HG02759 (cell line): ENCODE results near the gene VPS37C.

Experiments
- ATAC-seq: cut with Tn5 transposase; IDR thresholded peaks from one replicate; pipeline ENCODE4 v1.9.1; 2021; ENCODE audit warnings: mild to moderate bottlenecking, moderate library complexity; ENCODE audit not compliant: unreplicated experiment

VPS37C gene

GRCh38 chr11:61134801-61135257 is 26.4 kb downstream of the VPS37C start:
- no peak for ATAC-seq

- no peak for ATAC-seq
Observed at GRCh38 chr11:61133956-61134662, 27.1 kb downstream of the VPS37C start.

- ATAC-seq, result no peak
Observed at GRCh38 chr11:61133145-61133544, 28.1 kb downstream of the VPS37C start.

- no peak for ATAC-seq
Observed at GRCh38 chr11:61132646-61133045, 28.6 kb downstream of the VPS37C start.

GRCh38 chr11:61131998-61132555 is 29.1 kb downstream of the VPS37C start:
- ATAC-seq, result no peak

DNA sequence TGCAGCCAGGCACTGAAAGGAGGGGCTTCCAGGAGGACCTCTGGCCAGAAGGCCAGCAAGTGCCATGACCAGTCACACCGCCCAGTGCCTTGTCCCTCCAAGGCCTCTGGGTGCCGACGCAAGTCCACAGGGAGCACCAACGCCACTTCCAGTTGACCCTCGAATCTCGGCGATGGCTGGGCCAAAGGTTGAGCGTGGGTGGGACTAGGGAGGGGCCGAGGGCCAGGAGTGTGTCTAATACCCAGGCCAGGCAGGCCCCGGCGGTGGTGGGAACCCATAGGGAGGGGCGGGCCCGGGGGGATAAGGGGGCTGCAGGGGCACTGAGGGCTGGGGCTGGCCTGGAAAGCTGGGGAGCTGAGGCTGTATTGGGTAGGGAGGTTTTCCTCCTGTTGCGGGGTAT is 29.6 kb downstream of the VPS37C start:
- ATAC-seq, result no peak

- ATAC-seq, result no peak
Observed at GRCh38 chr11:61131186-61131585, 30.0 kb downstream of the VPS37C start.

DNA sequence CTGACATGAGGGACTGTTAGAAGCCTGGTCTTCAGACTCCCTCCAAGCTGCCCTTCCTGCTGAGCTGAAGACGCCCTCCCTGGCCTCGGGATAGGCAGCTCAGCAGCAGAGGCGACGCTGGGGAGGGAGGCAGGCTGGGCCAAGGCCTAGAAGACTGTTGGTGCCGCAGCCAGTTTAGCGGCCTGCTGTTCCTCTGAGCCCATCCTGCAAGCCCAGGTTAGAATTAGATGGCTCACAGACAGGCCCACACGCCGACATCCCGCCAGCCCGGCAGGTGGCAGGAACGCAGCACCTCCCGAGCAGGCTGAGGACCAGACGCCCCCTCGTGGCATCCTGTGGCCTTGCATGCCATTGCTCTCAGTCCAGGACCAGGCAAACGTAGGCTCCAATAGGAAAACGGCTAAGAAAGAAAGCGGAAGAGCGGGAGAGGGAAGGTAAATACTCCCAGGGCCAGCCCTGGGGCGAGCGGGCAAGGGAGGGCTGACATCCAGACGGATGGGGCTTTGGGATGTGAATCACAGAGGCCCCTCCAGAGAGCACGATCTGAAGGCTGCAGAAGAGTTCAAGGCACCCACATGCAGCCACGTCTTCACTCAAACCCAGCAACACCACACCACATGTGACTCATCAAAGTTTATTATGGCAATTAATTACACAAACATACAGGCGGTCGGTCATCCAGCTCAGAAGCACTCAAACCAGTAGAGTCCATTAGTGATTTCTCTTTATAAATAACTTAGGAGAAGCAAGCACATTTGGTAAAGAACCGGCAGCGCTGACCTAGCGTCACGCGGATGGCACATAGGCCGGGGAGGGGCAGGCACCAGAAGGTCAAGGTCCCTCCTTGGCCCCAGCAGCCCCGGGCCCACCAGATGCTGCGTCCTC is 31.3 kb downstream of the VPS37C start:
- ATAC-seq, result peak; percentile 96

- ATAC-seq, result no peak
Observed at GRCh38 chr11:61128947-61129638, 32.1 kb downstream of the VPS37C start.

DNA sequence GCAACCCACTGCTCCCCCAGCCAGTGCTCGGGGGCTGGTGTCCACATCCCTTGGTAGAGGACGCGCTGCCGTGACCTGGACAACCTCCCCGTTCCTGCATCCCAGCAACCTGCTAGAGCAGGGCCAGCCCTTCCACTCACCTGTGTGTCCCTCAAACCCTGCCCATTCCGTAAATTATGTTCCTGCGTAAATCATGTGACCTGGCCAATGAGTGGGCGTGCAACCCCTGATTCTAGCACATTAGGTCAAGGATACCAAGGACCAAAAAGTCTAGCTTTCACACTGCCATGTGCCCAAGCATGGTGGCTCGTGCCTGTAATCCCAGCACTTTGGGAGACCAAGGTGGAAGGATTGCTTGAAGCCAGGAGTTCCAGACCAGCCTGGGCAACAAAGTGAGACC is 33.2 kb downstream of the VPS37C start:
- no peak for ATAC-seq

- no peak for ATAC-seq
Observed at GRCh38 chr11:61126256-61126655, 35.0 kb downstream of the VPS37C start.

GRCh38 chr11:61125310-61125684 is 35.9 kb downstream of the VPS37C start:
- ATAC-seq, result no peak

DNA sequence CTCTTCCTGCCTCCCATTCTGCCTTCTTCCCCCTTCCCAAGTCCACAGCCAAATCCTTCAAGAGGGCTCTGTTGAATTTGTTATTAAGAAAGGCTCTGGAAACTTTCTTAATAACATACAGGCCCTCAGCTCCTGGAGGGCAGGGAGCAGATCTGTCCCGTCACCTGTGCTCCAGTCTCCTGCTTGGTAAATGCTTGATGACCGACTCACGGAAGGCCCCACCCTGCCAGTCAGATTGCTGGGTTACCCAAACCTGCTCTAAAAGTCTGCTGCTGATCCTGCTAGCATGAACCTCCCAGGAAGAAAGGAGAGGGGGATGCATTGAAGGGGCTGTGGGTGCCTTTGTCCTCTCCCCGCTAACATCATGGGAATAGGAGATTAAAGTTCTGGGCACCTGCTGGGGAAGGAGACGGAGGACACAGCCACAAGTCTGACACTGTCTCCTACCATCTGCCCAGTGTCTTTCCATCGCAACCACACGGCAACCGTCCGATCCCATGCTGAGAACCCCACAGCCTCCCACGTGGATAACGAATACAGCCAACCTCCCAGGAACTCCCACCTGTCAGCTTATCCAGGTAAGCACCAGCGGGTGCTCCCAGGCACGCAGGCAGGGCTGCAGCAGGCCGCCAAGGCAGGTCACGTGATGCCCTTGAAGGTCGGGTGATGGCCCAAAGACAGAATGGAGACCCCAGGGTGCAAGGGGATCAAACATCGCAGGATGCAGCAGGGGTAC is 36.5 kb downstream of the VPS37C start:
- ATAC-seq, result no peak

- ATAC-seq, result no peak
Observed at GRCh38 chr11:61123775-61124571, 37.3 kb downstream of the VPS37C start.

- ATAC-seq, result no peak
Observed at GRCh38 chr11:61122761-61123160, 38.5 kb downstream of the VPS37C start.

DNA sequence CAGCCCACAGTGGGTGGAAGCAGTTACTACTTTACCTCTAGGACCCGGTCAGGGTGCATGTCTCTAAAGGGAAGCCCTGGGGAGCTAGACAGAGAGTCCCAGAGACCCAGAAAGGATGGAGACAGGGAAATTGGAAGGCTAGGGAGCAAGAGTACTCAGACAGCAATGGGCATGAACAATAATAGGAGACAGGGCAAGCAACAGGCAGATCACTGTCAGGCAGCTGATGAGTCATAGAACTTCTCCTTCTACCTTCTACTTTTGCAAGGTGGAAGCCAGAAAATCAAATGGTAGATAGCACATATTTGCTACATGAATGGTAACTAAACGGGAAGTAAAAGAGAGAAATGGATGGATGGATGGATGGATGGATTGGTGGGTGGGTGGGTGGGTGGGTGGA is 39.3 kb downstream of the VPS37C start:
- no peak for ATAC-seq

DNA sequence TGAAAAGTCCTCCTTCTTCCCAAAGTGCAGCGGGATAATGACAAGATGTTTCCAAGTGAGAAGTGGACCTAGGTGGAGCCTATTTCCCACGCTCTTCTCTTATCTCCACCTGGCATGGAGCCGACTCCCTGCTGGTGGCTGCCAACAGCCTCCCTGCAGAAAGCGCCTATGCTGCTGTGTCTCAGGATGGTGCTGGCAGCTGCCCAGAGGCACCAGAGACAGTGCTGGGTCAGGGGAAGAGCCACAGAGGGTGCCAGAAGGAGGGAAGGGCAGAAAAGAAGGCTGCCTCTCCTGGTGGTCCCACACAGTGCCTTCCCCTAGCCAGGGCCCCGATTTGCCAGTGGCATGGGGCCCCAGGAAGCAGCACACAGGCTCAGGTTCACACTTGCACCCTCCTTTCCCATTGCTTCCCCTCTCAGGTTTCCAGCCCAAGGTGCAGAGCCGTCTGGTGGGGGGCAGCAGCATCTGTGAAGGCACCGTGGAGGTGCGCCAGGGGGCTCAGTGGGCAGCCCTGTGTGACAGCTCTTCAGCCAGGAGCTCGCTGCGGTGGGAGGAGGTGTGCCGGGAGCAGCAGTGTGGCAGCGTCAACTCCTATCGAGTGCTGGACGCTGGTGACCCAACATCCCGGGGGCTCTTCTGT is 39.9 kb downstream of the VPS37C start:
- ATAC-seq, result no peak

GRCh38 chr11:61120706-61121191 is 40.5 kb downstream of the VPS37C start:
- no peak for ATAC-seq

GRCh38 chr11:61120099-61120705 is 41.0 kb downstream of the VPS37C start:
- no peak for ATAC-seq
